H1 (cell line): Measurements from ENCODE around the gene GRID2. TPM values are rescaled to one million over a fixed set of nuclear protein-coding genes. Genes with fewer than 3 reads are reported as not detected.

Experiments
- CTCF ChIA-PET: fragments of 300-600 bp; sonication (Branson Sonifier 250); formaldehyde crosslinking; loops from one replicate; lab custom pipeline; 2021; ENCODE audit not compliant: partially characterized antibody; lab: Charles Lee
- POLR2A ChIA-PET: fragments of 300-600 bp; sonication (Branson Sonifier 250); formaldehyde crosslinking; loops from one replicate; lab custom pipeline; 2021; ENCODE audit warnings: inconsistent platforms; ENCODE audit not compliant: partially characterized antibody; lab: Charles Lee
- DNase-seq, 2 experiments: peaks; one replicate each; pipeline versions ENCODE4 v3.0.0 to v3.0.0-alpha.2; 2010 to 2022; ENCODE audit warnings: low spot score in 2 of 2, low read depth in 1 of 2, mixed read lengths in 1 of 2
- FAIRE-seq: peaks from 2 replicates; lab custom pipeline; 2011; peaks lifted over from hg19 to GRCh38; lab: Jason Lieb, UNC
- H2AFZ ChIP-seq: 2 replicates; pipeline ENCODE4 v1.8.1; 2012; ENCODE audit warnings: low read length, inconsistent platforms
- H2AK5ac ChIP-seq: 2 replicates; pipeline ENCODE4 v1.6.1; 2013; ENCODE audit warnings: low read depth, low read length
- H2BK120ac ChIP-seq: replicated peaks from 2 replicates; pipeline ENCODE3; 2013; ENCODE audit warnings: low read depth, low read length, inconsistent platforms
- H2BK12ac ChIP-seq: 2 replicates; pipeline ENCODE4 v1.6.1; 2013; ENCODE audit warnings: low read depth, low read length
- H2BK15ac ChIP-seq: 2 replicates; pipeline ENCODE4 v1.6.1; 2013; ENCODE audit warnings: low read length
- H2BK20ac ChIP-seq: 2 replicates; pipeline ENCODE4 v1.6.1; 2013; ENCODE audit warnings: low read length
- H2BK5ac ChIP-seq: 2 replicates; pipeline ENCODE4 v1.6.1; 2013; ENCODE audit warnings: low read depth, low read length
- H3K14ac ChIP-seq: 2 replicates; pipeline ENCODE4 v1.6.1; 2013; ENCODE audit warnings: inconsistent platforms; ENCODE audit not compliant: insufficient read length
- H3K18ac ChIP-seq: 2 replicates; pipeline ENCODE4 v1.6.1; 2013; ENCODE audit warnings: low read length; ENCODE audit errors: extremely low read depth
- H3K23ac ChIP-seq: 2 replicates; pipeline ENCODE4 v1.6.1; 2013; ENCODE audit warnings: inconsistent platforms; ENCODE audit not compliant: insufficient read length
- H3K23me2 ChIP-seq: 2 replicates; pipeline ENCODE4 v1.6.1; 2013; ENCODE audit warnings: low read depth, low read length
- H3K27ac ChIP-seq: 2 replicates; pipeline ENCODE4 v1.6.1; 2011; ENCODE audit warnings: low read depth, low read length, inconsistent platforms
- H3K27me3 ChIP-seq, 4 experiments: replicated peaks in 1 of 4; 1 replicate in 1 of 4; 2 replicates in 3 of 4; pipeline versions ENCODE4 v1.6.1 to v1.8.1; 2011 to 2013; ENCODE audit warnings: low read length in 3 of 4, mild to moderate bottlenecking in 3 of 4, inconsistent platforms in 2 of 4, mixed read lengths in 2 of 4, moderate library complexity in 1 of 4; ENCODE audit not compliant: control insufficient read depth in 3 of 4, insufficient read depth in 3 of 4; ENCODE audit errors: extremely low read depth in 1 of 4
- H3K36me3 ChIP-seq, 4 experiments: 2 replicates each; pipeline versions ENCODE4 v1.6.1 to v1.8.1; 2011 to 2013; ENCODE audit warnings: mild to moderate bottlenecking in 4 of 4, low read length in 3 of 4, moderate library complexity in 2 of 4, control low read depth in 1 of 4, inconsistent platforms in 1 of 4; ENCODE audit not compliant: insufficient read depth in 4 of 4, control insufficient read depth in 2 of 4
- H3K4ac ChIP-seq: replicated peaks from 2 replicates; pipeline ENCODE3; 2013; ENCODE audit warnings: low read length, low read depth, mixed read lengths, inconsistent platforms; ENCODE audit not compliant: insufficient read length
- H3K4me1 ChIP-seq, 4 experiments: replicated peaks in 1 of 4; 1 replicate in 1 of 4; 2 replicates in 3 of 4; pipeline versions ENCODE4 v1.6.1 to v1.8.1; 2011 to 2013; ENCODE audit warnings: low read length in 3 of 4, inconsistent platforms in 2 of 4, mixed read lengths in 1 of 4; ENCODE audit not compliant: insufficient read depth in 4 of 4, control insufficient read depth in 3 of 4
- H3K4me2 ChIP-seq, 2 experiments: 2 replicates each; pipeline versions ENCODE4 v1.6.1 to v1.8.1; 2011 to 2013; ENCODE audit warnings: low read depth in 2 of 2, low read length in 2 of 2, control low read depth in 1 of 2, inconsistent platforms in 1 of 2, mild to moderate bottlenecking in 1 of 2; ENCODE audit not compliant: insufficient read depth in 1 of 2
- H3K4me3 ChIP-seq, 4 experiments: fragments of 200-600, 300-600 bp in 1 of 4; sonication (generic), shearing (Covaris generic), sonication (Bioruptor Twin) in 1 of 4; 2 replicates each; pipeline versions ENCODE4 v1.5.1 to v1.8.1; 2011 to 2016; ENCODE audit warnings: low read length in 4 of 4, low read depth in 3 of 4, control low read depth in 2 of 4, inconsistent platforms in 2 of 4, mild to moderate bottlenecking in 2 of 4, mixed read lengths in 1 of 4, moderate library complexity in 1 of 4; ENCODE audit not compliant: insufficient read depth in 2 of 4; ENCODE audit errors: extremely low read depth in 1 of 4
- H3K56ac ChIP-seq: replicated peaks from 2 replicates; pipeline ENCODE3; 2013; ENCODE audit warnings: low read depth, mild to moderate bottlenecking, mixed read lengths, low read length, inconsistent platforms; ENCODE audit not compliant: insufficient read length
- H3K79me1 ChIP-seq: 2 replicates; pipeline ENCODE4 v1.6.1; 2013; ENCODE audit warnings: low read depth, low read length, control low read depth
- H3K79me2 ChIP-seq, 2 experiments: 2 replicates each; pipeline versions ENCODE4 v1.6.1 to v1.8.1; 2012 to 2013; ENCODE audit warnings: low read length in 2 of 2, mild to moderate bottlenecking in 2 of 2, inconsistent platforms in 1 of 2; ENCODE audit not compliant: insufficient read depth in 2 of 2, control insufficient read depth in 1 of 2
- H3K9ac ChIP-seq, 4 experiments: replicated peaks in 1 of 4; 1 replicate in 1 of 4; 2 replicates in 3 of 4; pipeline versions ENCODE4 v1.6.1 to v1.8.1; 2011 to 2013; ENCODE audit warnings: low read depth in 3 of 4, low read length in 3 of 4, control low read depth in 2 of 4, mild to moderate bottlenecking in 2 of 4, moderate library complexity in 2 of 4, inconsistent platforms in 1 of 4; ENCODE audit errors: extremely low read depth in 1 of 4
- H3K9me3 ChIP-seq, 2 experiments: 2 replicates each; pipeline versions ENCODE4 v1.6.1 to v1.8.1; 2012 to 2013; ENCODE audit warnings: mild to moderate bottlenecking in 2 of 2, moderate library complexity in 2 of 2, control low read depth in 1 of 2, inconsistent platforms in 1 of 2, low read depth in 1 of 2, low read length in 1 of 2, mixed read lengths in 1 of 2; ENCODE audit not compliant: insufficient read depth in 2 of 2
- H4K20me1 ChIP-seq, 2 experiments: replicated peaks in 1 of 2; 2 replicates each; pipeline versions ENCODE3 to v1.8.1; 2011 to 2013; ENCODE audit warnings: inconsistent platforms in 2 of 2, low read length in 2 of 2, mild to moderate bottlenecking in 1 of 2; ENCODE audit not compliant: insufficient read depth in 2 of 2, control insufficient read depth in 1 of 2
- H4K5ac ChIP-seq: 2 replicates; pipeline ENCODE4 v1.6.1; 2013; ENCODE audit warnings: low read length, low read depth, mixed read lengths, inconsistent platforms; ENCODE audit not compliant: insufficient read length
- H4K8ac ChIP-seq: 2 replicates; pipeline ENCODE4 v1.8.0; 2013; ENCODE audit warnings: mild to moderate bottlenecking, moderate library complexity, low read length, inconsistent platforms; ENCODE audit not compliant: insufficient read depth; ENCODE audit errors: extremely low read depth
- H4K91ac ChIP-seq: replicated peaks from 2 replicates; pipeline ENCODE3; 2013; ENCODE audit warnings: low read length, mixed read lengths, inconsistent platforms; ENCODE audit not compliant: insufficient read length
- BACH1 ChIP-seq: IDR thresholded peaks from 2 replicates; pipeline ENCODE4 v1.6.1; 2012; ENCODE audit warnings: low read length, improper control_type of control experiment
- CBX5 ChIP-seq: fragments of 300-800, 300-1000 bp; sonication (generic); IDR thresholded peaks from 2 replicates; pipeline ENCODE4 v1.7.1; 2016; ENCODE audit warnings: antibody characterized with exemption, low read length, low read depth
- CREB1 ChIP-seq: IDR thresholded peaks from 2 replicates; pipeline ENCODE4 v1.6.1; 2012; ENCODE audit warnings: inconsistent platforms
- EGR1 ChIP-seq: IDR thresholded peaks from 2 replicates; pipeline ENCODE4 v1.6.1; 2011; ENCODE audit warnings: low read depth, low read length, borderline replicate concordance
- FOSL1 ChIP-seq: IDR thresholded peaks from 2 replicates; pipeline ENCODE4 v1.6.1; 2011; ENCODE audit warnings: mild to moderate bottlenecking, low read depth, low read length, moderate library complexity; ENCODE audit not compliant: insufficient read depth
- JUN ChIP-seq: IDR thresholded peaks from 2 replicates; pipeline ENCODE4 v1.6.1; 2011; ENCODE audit warnings: low read depth, mild to moderate bottlenecking, improper control_type of control experiment, low read length
- MAX ChIP-seq: IDR thresholded peaks from 2 replicates; pipeline ENCODE4 v1.6.1; 2012; ENCODE audit warnings: inconsistent platforms
- TAF7 ChIP-seq: optimal IDR thresholded peaks from 2 replicates; pipeline ENCODE3; 2011; ENCODE audit warnings: low read depth, mild to moderate bottlenecking, inconsistent platforms, low read length, moderate library complexity, borderline replicate concordance
- WGBS, 2 experiments: shearing (Covaris generic) in 1 of 2; methylation state at CpG; one replicate each; pipeline versions ENCODE4 v1.1.6 to v1.1.7; 2013 to 2015; ENCODE audit warnings: low lambda C conversion rate in 2 of 2, mixed read lengths in 2 of 2, inconsistent platforms in 1 of 2, low coverage in 1 of 2, missing lambda C conversion rate in 1 of 2; ENCODE audit not compliant: insufficient replicate concordance in 2 of 2, insufficient coverage in 1 of 2, insufficient read length in 1 of 2; ENCODE audit errors: extremely low coverage in 1 of 2, missing lambda C conversion rate in 1 of 2; 5-methylcytosine and 5-hydroxymethylcytosine counted together
- polyA plus RNA-seq, 7 experiments: library from polyadenylated mRNA; depleted of rRNA in 3 of 7; stranded (reverse) in 5 of 7; unstranded in 2 of 7; fragments of >200 nt in 5 of 7; fragments of 200-250 nt in 2 of 7; gene quantifications; 1 replicate in 5 of 7; 2 replicates in 1 of 7; 4 replicates in 1 of 7; pipeline versions ENCODE4 v1.2.1 to v1.2.3, GENCODE V29; 2011 to 2013; ENCODE audit warnings: missing spikeins in 2 of 7, mixed read lengths in 2 of 7
- total RNA-seq: library from RNA; stranded (reverse); fragmentation: NEBNext Ultra II Directional; extraction: Animal tissue kit (Norgen Biotek cat#: 25700); gene quantifications from 2 replicates; pipeline ENCODE4 v1.2.1, GENCODE V29; 2021

Gene GRID2
- total and polyA plus RNA-seq, 2 of the 8 experiments (the other 6 are each of a cell fraction or from before 2014, with no cell fraction given), result 31.1 to 81.9 TPM

- Histone ChIP-seq H4K8ac (no peak overlapping the region), H3K4me1 (no peaks in the 10 kb centered on the region; a peak in 1 of 7 replicates), H3K9me3 (no peaks in the 10 kb centered on the region), H3K27me3 (no peaks in the 10 kb centered on the region), H3K18ac (no peak overlapping the region), H2BK12ac (no peak overlapping the region), H3K79me1 (no peaks in the 10 kb centered on the region), H3K23ac (no peak overlapping the region), H2BK120ac (no peak overlapping the region), H2AK5ac (no peak overlapping the region), H4K91ac (no peak overlapping the region), H4K5ac (no peak overlapping the region), H3K4me2 (no peak overlapping the region), H3K56ac (no peak overlapping the region), H4K20me1 (no peaks in the 10 kb centered on the region), H3K36me3 (peaks cover 0 to 2% (median 0%) of the 10 kb centered on the region in 4 experiments; a peak in 1 of 8 replicates), H3K23me2 (no peaks in the 10 kb centered on the region), H3K9ac (no peak overlapping the region), H2BK15ac (no peak overlapping the region), H3K27ac (no peak overlapping the region), H2AFZ (no peak overlapping the region), H3K4ac (no peak overlapping the region), H3K79me2 (no peaks in the 10 kb centered on the region), H3K4me3 (no peak overlapping the region), H3K14ac (no peak overlapping the region), H2BK5ac (no peak overlapping the region), H2BK20ac (no peak overlapping the region)
- DNase-seq, result no peak
- POLR2A ChIA-PET, result interaction anchor here (1.4 kb wide), 1 partner anchor 9 kb away, joined by 3 read pairs; no protein-coding TSS in a partner anchor
- WGBS, 2 experiments, result 90% methylated on average over 1 of the region's 1 CpG; no CpG with 5 or more reads in 1 of the 2 experiments
- CTCF ChIA-PET, result no interaction called here
- FAIRE-seq, result no peak
- TF ChIP-seq TAF7 (no peak), CBX5 (no peak), CREB1 (no peak), EGR1 (no peak), JUN (no peak), FOSL1 (no peak), MAX (no peak), BACH1 (no peak)
Observed at GRCh38 chr4:93319041-93319440, 1015.3 kb downstream of the GRID2 start.
